ENCODE measurements around the gene HOXB3. TPM values are rescaled to one million over a fixed set of nuclear protein-coding genes. Genes with fewer than 3 reads are reported as not detected.

The HOXB3 gene
- total RNA-seq, 1 donor from 2014 or later = 93.7 TPM

- no peak for TF ChIP-seq CTCF (conservative IDR thresholded peaks at IDR 0.05)
- H3K27ac Mint-ChIP-seq = no peak overlapping the region
- H3K9me3 Mint-ChIP-seq = no peaks in the 10 kb centered on the region
- no peak for DNase-seq (ENCODE audit: extremely low spot score, unreplicated experiment)
- H3K4me1 Mint-ChIP-seq (ENCODE audit: unreplicated experiment) = peaks cover 22% of the 10 kb centered on the region
- peaks cover 98% of the 10 kb centered on the region for H3K27me3 Mint-ChIP-seq
- no peaks in the 10 kb centered on the region for H3K36me3 Mint-ChIP-seq
- H3K4me3 Mint-ChIP-seq = no peak overlapping the region
These were observed 32.8 kb upstream of the HOXB3 start for GRCh38 chr17:48622857-48623256.

GRCh38 chr17:48621410-48622392 is 31.7 kb upstream of the HOXB3 start:
- no peak for TF ChIP-seq CTCF (conservative IDR thresholded peaks at IDR 0.05)
- Mint-ChIP-seq H3K27ac (peak overlapping the region; percentile 64), H3K27me3 (peaks cover 98% of the 10 kb centered on the region), H3K36me3 (no peaks in the 10 kb centered on the region), H3K9me3 (no peaks in the 10 kb centered on the region), H3K4me1 (ENCODE audit: unreplicated experiment) (peaks cover 26% of the 10 kb centered on the region), H3K4me3 (peak overlapping the region; percentile 78)
- no peak for DNase-seq (ENCODE audit: extremely low spot score, unreplicated experiment)

GRCh38 chr17:48620461-48621139 is 30.6 kb upstream of the HOXB3 start:
- H3K36me3 Mint-ChIP-seq = no peaks in the 10 kb centered on the region
- TF ChIP-seq CTCF (conservative IDR thresholded peaks at IDR 0.05) = no peak
- H3K4me1 Mint-ChIP-seq (ENCODE audit: unreplicated experiment) = peaks cover 26% of the 10 kb centered on the region
- DNase-seq (ENCODE audit: extremely low spot score, unreplicated experiment) = no peak
- H3K4me3 Mint-ChIP-seq = peak overlapping the region; percentile 78
- H3K9me3 Mint-ChIP-seq = no peaks in the 10 kb centered on the region
- peaks cover 98% of the 10 kb centered on the region for H3K27me3 Mint-ChIP-seq
- H3K27ac Mint-ChIP-seq = no peak overlapping the region

GRCh38 chr17:48619826-48620449 is 29.9 kb upstream of the HOXB3 start:
- Mint-ChIP-seq H3K27ac (peak overlapping the region; percentile 87), H3K9me3 (no peaks in the 10 kb centered on the region), H3K27me3 (peaks cover 99% of the 10 kb centered on the region), H3K4me3 (peak overlapping the region; percentile 92), H3K36me3 (no peaks in the 10 kb centered on the region), H3K4me1 (ENCODE audit: unreplicated experiment) (peaks cover 32% of the 10 kb centered on the region)
- DNase-seq (ENCODE audit: extremely low spot score, unreplicated experiment) = no peak
- TF ChIP-seq CTCF (conservative IDR thresholded peaks at IDR 0.05) = no peak

- H3K9me3 Mint-ChIP-seq = no peaks in the 10 kb centered on the region
- peak; percentile 96 for DNase-seq (ENCODE audit: extremely low spot score, unreplicated experiment)
- H3K4me3 Mint-ChIP-seq = peak overlapping the region; percentile 92
- no peaks in the 10 kb centered on the region for H3K36me3 Mint-ChIP-seq
- peaks cover 33% of the 10 kb centered on the region for H3K4me1 Mint-ChIP-seq (ENCODE audit: unreplicated experiment)
- peak; percentile 100 for TF ChIP-seq CTCF (conservative IDR thresholded peaks at IDR 0.05)
- H3K27ac Mint-ChIP-seq = peak overlapping the region; percentile 94
- H3K27me3 Mint-ChIP-seq = peaks cover 100% of the 10 kb centered on the region
These were observed 28.3 kb upstream of the HOXB3 start for GRCh38 chr17:48618256-48618896.

Data from type B pancreatic cell (in vitro differentiated cells).